IMR-90 (cell line): ENCODE results near the gene DOK6.

ENCODE experiments used
- CEBPB ChIP-seq: IDR thresholded peaks from 2 replicates; pipeline ENCODE4 v1.6.1; 2012; ENCODE audit warnings: low read depth, low read length, improper control_type of control experiment
- CTCF ChIP-seq: conservative IDR thresholded peaks from 2 replicates; pipeline ENCODE4 v1.5.1; 2012; ENCODE audit warnings: mild to moderate bottlenecking, low read depth, low read length, improper control_type of control experiment
- POLR2A ChIP-seq: IDR thresholded peaks from 2 replicates; pipeline ENCODE4 v1.6.1; 2012; ENCODE audit warnings: mild to moderate bottlenecking, low read depth, low read length
- RFX5 ChIP-seq: IDR thresholded peaks from 2 replicates; pipeline ENCODE4 v1.8.0; 2012; ENCODE audit warnings: low read depth, mild to moderate bottlenecking, low read length, moderate library complexity
- USF2 ChIP-seq: fragments of 150-350 bp; IDR thresholded peaks from 2 replicates; pipeline ENCODE4 v1.6.1; 2017; ENCODE audit warnings: mild to moderate bottlenecking, antibody characterized with exemption, low read length, low read depth

DNA sequence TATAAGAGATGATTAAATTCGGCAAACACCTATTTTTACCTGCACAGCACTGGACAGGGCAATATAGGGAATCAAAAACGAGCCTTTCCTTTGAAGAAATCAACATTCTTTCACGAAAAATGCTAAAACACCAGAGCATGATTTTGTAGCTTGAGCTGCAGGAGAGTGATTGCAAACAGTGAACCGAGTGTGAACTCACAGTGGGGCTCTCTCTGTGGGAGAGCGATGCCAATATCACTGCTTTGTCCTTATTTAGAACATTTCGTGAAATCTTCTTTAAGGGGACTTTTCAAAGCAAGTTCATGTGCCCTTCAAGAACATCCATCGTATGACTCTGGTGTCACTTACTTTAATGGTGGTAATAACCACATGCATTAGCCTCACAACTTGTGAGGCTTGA, 308.2 kb downstream of the DOK6 start:
- TF ChIP-seq USF2 (no peak), CTCF (no peak), CEBPB (no peak), RFX5 (no peak), POLR2A (no peak)
